WTC11 (cell line): ENCODE data around the gene HAGHL.

Experiments
- ATF2 ChIP-seq: sonication (generic); formaldehyde crosslinking; IDR thresholded peaks from 2 replicates; pipeline ENCODE4 v1.8.1; 2022; ENCODE audit warnings: low read depth, missing genetic modification reagents, borderline replicate concordance
- ATF3 ChIP-seq: sonication (generic); formaldehyde crosslinking; conservative IDR thresholded peaks from 2 replicates; pipeline ENCODE4 v1.8.1; 2022; ENCODE audit warnings: mild to moderate bottlenecking, missing genetic modification reagents
- CREB1 ChIP-seq: sonication (generic); formaldehyde crosslinking; IDR thresholded peaks from 2 replicates; pipeline ENCODE4 v1.8.0; 2023; ENCODE audit warnings: mild to moderate bottlenecking, missing genetic modification reagents
- CTCF ChIP-seq: fragments of 200-600 bp; IDR thresholded peaks from 2 replicates; pipeline ENCODE4 v1.8.0; 2022; ENCODE audit warnings: antibody characterized with exemption
- HMGXB4 ChIP-seq: sonication (generic); formaldehyde crosslinking; IDR thresholded peaks from 2 replicates; pipeline ENCODE4 v1.8.1; 2023; ENCODE audit warnings: mild to moderate bottlenecking, moderate library complexity, missing genetic modification reagents
- MAX ChIP-seq: sonication (generic); formaldehyde crosslinking; IDR thresholded peaks from 2 replicates; pipeline ENCODE4 v1.8.0; 2022; ENCODE audit warnings: mild to moderate bottlenecking, missing genetic modification reagents
- NFATC4 ChIP-seq: fragments of 250-450 bp; sonication (Bioruptor Pico); IDR thresholded peaks from 2 replicates; pipeline ENCODE4 v1.9.0; 2021; ENCODE audit warnings: mild to moderate bottlenecking
- SMAD4 ChIP-seq: sonication (generic); formaldehyde crosslinking; IDR thresholded peaks from 2 replicates; pipeline ENCODE4 v1.8.0; 2022; ENCODE audit warnings: mild to moderate bottlenecking, missing genetic modification reagents
- TCF7 ChIP-seq: sonication (generic); formaldehyde crosslinking; IDR thresholded peaks from 2 replicates; pipeline ENCODE4 v1.8.0; 2022; ENCODE audit warnings: mild to moderate bottlenecking, low read depth, missing genetic modification reagents, moderate library complexity
- ZNF232 ChIP-seq: sonication (generic); formaldehyde crosslinking; IDR thresholded peaks from 2 replicates; pipeline ENCODE4 v1.8.0; 2022; ENCODE audit warnings: mild to moderate bottlenecking, missing genetic modification reagents

GRCh38 chr16:749010-749409 is 22.1 kb downstream of the HAGHL start:
- no peak for TF ChIP-seq ATF3 (CRISPR knock-in tag)
- no peak for TF ChIP-seq CTCF
- TF ChIP-seq CREB1 = no peak
- no peak for TF ChIP-seq HMGXB4 (CRISPR knock-in tag)
- no peak for TF ChIP-seq SMAD4 (CRISPR knock-in tag)
- TF ChIP-seq MAX (CRISPR knock-in tag) = no peak
- no peak for TF ChIP-seq ZNF232 (CRISPR knock-in tag)
- TF ChIP-seq ATF2 (CRISPR knock-in tag) = no peak
- TF ChIP-seq TCF7 = no peak
- TF ChIP-seq NFATC4 = no peak
